SIG-M5 (cell line): ENCODE data around the gene CD164L2.

Experiments
- DNase-seq: peaks from one replicate; lab custom pipeline; 2025; lab: John Stamatoyannopoulos, UW

Gene CD164L2

DNA sequence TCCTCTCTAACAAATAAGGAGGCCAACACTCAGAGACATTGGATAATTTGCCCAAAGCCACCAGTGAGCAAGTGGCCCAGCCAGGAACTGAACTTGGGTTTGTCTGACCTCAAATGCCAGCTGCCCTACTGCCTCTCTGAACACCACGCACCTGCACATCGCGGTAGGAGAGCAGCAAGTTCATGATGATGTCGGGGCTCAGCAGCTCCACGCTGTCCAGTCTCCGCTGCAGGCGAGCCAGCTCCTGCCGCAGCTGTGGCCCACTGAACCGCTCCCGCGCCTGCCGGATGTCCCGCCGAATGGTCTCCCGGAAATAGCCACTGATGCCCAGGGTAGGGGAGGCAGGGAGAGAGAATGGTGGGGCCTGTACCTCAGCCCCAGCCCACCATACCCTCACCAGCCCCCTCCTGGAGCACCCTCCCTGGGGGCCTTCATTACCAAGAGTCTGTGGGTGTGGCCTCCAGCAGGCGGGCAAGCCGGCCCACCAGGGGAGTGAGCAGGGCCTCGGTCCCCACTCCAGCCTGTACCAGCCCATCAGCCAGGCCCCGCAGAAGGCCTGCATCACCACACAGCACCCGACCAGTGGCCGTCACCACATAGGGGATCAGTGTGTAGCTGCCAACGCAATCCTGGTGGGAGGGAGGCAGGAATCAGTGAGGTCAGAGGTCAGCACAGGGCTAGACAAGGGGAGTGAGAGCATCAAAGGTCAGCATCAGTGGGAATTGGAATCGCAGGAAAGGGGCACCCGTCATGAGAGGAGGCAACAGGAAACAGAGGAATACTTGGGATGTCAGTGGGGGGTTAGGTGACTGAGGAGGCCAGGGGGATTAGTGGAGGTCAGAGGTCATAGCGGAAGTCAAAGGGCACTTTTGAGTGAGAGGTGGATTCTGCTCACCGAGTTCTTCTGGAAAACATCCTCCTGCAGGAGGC lies 19.1 kb downstream of the CD164L2 start:
- DNase-seq: no peak

DNA sequence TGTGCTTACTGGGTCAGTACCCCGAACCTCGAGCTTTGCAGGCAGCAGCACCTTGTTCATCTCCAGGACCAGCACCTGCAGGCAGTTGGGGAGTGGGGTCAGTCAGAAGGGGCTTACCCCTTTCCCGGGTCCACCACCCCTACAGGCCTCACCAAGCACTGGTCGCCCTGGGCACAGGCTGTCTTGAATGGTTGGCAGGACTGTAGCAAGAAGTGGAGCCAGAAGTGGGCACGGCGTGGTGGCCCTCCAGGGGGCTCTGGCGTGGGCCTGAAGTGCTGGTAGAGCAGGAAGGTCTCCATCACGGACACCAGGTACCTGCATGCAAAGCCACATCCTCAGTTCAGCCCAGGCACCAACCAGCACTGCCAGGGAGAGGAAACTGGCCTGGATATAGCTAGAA lies 21.6 kb downstream of the CD164L2 start:
- no peak for DNase-seq

DNA sequence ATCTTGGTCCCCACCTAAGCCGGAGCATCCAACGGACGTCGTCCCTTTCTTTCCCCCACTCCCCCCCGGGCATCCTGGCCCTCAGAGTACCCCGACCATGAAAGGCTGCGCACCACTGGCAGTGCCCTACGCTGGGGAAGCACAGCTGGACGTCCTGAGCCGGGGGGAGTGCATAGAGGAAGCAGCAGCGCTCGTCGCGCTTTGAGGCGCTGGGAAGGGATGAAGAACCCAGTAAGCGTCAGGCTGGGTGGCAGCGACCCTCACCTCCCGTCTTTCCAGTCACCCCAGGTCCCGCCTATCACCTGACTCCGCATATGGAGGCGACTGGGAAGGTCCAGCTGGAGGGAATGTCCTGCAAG lies 22.1 kb downstream of the CD164L2 start:
- DNase-seq: no peak

DNA sequence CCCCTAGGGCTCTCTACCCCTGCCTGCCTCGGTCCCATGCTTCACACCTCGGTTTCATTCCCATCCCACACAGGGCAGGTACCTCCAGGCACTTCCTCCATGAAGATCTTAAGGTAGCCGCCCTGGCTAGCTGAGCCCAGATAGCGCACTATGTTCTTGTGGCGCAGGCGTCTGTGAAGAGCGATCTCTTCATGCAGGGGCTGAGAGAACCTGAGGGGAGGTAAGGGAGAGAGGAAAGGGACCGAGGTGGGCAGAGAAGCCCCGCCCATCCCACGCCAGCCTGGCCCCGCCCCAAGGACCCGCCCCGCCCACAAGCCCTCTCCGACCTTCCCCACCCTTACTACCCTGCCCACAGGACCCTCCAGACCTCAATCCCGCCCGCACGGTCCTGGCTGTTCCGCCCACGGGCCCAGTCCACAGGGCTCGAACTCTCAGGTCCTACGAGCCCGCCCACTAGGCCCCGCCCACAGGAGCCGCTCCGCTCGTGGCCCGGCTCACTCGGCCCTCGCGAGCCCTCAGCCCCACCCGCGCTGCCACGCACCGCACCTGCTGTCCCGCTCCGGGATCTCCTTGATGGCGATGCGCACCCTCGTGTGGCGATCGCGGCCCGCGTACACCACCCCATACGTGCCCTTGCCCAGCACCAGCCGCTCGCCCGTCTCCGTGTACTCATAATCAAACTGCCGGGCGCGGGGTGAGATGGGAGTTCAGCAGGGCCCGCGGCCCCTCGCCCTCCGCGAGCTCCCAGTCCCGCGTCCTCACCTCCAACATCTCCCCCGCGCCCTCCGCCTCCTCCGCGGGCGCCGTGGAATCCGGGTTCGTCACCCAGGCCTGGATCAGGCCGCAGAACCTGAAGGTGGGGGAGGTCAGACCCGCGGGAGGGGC lies 22.7 kb downstream of the CD164L2 start:
- no peak for DNase-seq

DNA sequence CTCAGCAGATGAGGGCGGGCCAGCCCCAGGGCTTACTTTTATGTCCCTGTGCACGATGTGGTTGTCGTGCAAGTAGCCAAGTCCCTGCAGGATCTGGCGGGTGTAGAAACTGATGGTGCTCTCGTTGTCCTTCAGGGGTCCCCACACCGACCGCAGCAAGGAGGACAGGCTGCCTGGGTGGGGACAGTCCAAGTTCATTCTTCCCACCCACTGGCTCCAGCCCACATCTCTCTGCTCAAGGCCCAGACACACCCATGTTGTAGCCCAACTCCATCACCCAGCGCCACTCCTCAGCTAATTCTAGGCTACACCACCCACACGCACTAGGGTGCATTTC lies 23.3 kb downstream of the CD164L2 start:
- no peak for DNase-seq

DNA sequence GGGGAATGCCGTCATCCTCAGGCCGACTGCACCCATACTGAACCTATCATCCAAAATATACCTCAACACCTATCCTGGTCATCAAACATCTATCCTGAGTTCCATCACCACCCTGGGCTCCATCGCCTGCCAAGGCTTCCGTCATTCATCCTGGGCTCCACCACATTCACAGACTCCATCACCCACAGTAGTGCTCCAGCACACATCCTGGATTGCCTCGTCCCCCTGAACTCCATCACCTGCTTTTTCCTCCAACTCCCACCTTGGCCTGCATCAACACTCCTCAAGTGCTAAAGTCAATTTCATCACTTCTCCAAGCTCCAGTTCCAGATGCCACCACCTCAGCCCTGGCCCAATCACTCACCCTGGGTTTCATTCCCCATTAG lies 24.2 kb downstream of the CD164L2 start:
- no peak for DNase-seq

DNA sequence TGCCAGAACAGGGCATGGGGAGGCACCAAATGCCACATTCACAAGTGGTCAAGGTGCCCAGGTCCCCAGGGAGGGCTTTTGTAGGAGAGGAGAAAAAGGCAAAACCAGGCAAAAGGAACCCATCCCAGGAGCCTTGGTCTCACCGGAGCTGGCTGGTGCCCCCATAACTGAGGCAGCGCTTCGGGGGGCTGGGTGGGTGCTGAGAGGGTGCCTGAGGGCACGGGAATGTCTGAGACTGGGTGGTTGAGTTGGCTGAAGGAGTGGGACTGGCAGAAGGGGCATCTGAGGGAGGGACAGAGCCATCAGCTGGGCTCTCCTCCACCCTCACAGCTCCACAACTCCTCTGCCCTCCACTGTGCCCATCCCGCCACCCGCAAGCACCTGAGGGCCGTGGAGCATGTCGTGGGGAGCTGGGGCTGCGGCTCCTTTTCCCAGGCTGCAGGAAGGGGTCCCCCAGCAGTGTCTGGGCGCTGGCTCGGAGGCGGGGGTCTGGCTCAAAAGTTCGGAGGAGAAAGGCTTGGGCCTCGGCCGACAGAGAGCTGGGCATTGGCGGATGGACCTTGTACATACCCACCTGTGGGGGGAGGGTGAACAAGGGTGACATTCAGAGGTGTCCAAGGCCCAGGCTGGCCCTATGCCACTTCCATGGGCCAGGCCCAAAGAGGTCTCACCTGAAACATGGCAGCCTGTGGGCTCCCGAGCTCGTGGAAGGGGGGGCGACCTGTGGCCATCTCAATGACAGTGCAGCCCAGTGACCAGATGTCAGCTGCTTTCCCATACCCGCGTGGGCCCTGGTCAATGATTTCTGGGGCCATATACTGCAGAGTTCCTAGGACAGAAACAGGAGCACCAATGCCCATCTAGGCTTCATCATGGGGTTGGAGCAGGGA lies 24.9 kb downstream of the CD164L2 start:
- DNase-seq: no peak

DNA sequence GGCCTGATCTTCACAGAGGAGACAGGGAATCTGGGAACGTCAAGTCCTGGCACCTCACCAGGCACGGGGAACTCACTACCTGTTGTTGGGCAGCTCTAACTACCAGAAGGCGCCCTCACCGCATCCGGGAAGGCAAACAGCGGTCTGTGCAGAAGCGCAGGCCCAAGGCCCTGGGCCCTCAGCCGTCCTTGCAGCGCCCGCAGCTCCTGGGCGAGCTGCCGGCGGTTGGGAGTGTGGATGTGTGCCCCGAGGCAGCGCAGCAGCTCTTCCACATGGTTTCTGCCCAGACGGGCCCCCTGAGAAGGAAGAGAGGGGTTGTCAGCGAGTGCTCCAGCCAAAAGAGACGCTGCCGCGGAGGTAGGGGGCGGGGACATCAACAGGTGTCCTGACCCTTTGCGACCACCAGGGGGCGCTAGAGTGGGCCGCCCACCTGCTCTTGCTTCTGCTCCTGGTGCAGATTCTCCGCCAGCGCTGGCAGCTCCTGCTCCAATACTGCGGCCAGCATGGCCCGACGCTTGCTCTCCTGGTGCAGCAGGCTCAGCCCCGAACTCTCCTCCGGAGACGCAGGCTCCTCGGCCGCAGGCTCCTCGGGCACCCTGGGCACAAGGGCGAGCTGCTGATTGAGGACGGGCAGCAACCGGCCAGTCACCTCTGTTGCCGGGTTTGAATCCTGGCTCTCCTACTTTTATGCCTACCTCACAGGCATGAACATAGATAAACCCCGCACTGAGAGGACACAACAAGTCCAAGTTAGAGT lies 25.7 kb downstream of the CD164L2 start:
- DNase-seq: no peak

DNA sequence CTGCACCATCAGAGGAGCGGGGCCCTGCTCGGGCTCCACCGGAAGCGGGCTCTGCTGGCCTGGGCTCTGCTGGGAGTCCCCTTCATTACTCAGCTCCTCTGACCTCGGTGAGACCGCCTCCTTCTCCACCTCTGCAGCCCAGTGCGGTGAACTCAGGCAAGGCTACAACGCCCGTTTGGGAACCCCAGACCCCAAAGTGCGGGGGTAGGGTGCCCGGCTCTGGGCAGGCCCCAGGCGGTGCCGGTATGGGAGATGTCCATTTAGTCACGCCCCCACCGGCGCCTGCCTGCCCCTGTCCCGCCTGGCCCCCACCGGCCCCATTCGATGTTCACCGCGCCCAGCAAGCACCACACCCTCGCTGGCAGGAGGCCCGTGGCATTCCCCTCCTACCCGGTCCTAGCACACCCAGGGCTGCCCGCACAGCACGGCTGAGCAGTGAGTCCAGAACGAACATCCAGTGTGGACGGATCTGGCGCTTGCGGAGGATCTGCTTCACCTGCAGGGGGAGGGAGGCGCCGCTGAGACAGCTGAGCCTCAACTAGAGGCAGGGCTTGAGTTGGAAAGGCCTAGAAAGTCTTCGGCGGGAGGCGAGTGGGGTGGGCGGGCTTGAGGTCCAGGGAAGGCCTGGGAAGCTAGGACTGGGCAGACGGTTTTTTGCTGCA lies 26.4 kb downstream of the CD164L2 start:
- no peak for DNase-seq

DNA sequence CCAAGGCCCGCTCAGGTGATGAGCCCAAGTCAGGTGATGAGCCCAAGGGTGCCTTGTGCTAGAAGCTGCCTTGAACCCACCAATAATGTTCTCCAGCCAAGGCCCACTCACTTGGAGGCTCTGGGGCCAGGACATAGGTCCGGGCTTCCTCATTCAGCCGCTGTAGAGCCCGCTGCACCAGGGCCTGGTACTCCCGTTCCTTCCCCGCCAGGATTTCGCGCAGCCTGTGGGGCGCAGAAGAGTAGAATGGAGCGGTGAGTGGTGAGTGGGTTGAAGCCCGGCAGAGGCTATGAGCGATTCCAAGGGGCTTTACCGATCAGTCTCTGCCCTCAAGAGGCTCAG lies 26.9 kb downstream of the CD164L2 start:
- no peak for DNase-seq

DNA sequence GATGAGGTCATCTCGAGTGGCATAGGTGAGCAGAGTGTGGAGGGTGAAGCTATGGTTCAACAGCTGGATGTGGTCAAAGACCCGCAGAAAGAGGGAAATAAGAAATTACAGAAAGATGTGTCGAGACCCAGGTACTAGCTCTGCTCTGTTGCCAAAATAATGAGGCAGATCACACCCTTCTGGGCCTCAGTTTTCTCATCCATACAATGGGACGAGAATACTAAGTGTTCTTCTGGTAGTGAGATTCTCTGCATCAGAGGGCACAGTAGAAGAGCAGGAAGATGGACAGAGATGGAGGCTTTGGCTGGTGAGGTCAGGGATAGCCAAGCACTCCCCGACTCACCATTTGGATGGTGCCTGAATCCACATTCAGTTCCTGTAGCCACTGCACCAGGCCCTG lies 27.4 kb downstream of the CD164L2 start:
- no peak for DNase-seq

DNA sequence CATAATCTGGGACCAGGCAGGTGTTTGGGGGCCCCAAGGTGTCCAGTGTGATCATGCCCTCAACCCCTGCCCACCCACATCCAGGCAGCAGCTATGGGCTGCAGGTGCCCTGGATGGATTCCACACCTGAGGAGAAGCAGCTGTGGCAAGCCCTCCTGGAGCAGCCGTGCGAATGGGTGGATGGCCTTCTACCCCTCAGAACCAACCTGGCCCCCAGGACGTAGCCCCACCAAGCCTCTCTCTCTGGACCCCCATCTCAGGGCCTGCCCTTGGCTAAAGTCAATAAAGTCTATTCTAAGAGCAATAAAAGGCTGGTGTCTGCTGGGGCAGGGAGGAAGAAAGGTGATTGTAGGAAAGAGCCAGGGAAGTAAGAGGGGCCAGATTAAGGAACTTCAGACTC lies 29.5 kb downstream of the CD164L2 start:
- no peak for DNase-seq

DNA sequence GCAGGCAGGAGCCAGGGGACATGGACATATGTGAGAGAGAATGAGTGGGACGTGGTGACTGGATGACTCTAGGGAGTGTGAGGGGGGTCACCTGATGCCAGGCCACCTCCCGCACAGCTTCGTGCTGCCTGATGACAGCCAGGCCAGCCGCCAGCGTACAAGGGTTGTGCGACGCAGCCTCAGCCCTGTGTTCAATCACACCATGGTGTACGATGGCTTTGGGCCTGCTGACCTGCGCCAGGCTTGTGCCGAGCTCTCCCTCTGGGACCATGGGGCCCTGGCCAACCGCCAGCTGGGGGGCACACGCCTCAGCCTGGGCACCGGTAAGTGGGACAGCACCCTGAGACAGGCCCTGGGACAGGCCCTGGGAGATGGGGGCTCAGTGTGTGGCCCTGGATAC lies 30.0 kb downstream of the CD164L2 start:
- DNase-seq: no peak

DNA sequence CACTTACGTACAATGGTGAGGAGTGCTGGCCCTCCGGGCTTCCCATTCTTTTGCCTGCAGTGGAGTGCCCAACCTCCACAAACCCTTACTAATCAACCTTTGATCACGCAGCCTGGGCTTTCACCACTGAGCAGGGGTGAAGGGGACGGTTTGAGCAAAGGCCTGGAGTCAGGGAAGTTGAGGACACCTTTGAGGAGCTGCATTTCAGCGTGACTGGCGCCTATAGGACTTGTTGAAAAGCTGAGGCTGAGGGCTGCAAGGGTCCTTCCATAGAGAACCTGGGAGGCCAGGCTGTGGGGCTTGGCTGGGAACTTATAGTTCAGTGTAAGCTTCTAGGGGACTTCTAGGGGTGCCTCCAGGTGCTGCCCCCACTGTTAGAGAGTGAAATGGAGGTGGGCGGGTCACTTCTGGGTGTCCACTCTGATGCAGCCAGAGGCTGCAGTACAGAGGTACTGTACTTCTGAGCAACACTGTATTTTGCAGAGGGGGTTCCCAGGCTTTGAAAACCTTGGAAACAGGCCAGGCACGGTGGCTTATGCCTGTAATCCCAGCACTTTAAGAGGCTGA lies 31.5 kb downstream of the CD164L2 start:
- no peak for DNase-seq

DNA sequence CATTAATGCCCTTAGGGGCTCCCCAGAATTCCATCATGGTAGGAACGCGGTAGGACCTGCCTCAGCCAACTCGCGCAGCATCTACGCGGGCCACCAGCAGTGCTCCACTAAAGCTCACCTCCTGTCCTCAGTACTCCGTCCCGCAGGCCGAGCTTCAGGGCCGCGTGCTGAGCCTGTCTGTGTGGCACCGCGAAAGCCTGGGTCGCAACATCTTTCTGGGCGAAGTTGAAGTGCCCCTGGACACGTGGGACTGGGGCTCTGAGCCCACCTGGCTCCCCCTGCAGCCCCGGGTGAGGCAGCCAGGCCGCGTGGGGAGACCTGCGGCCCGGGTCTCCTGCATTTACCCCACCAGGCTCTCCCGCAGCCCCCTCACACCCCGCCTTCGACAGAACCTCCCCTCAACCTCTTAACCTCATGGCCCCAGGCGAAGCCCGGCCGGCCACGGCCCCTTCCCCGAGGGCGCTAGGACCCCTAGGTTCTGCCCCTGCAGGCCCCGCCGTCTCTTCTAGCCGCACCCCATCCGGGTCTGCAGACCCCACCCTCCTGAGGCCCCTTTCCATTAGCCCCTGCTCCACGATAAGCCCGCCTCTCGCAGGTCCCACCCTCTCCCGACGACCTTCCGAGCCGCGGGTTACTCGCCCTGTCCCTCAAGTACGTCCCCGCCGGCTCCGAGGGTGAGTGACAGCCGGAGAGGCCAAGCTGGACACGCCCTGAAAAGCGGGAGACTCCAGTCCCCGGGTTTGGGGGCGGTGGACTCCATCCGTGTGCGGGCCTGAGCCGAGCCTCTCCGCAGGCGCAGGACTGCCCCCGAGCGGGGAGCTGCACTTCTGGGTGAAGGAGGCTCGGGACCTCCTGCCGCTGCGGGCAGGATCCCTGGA lies 32.2 kb downstream of the CD164L2 start:
- DNase-seq: no peak

DNA sequence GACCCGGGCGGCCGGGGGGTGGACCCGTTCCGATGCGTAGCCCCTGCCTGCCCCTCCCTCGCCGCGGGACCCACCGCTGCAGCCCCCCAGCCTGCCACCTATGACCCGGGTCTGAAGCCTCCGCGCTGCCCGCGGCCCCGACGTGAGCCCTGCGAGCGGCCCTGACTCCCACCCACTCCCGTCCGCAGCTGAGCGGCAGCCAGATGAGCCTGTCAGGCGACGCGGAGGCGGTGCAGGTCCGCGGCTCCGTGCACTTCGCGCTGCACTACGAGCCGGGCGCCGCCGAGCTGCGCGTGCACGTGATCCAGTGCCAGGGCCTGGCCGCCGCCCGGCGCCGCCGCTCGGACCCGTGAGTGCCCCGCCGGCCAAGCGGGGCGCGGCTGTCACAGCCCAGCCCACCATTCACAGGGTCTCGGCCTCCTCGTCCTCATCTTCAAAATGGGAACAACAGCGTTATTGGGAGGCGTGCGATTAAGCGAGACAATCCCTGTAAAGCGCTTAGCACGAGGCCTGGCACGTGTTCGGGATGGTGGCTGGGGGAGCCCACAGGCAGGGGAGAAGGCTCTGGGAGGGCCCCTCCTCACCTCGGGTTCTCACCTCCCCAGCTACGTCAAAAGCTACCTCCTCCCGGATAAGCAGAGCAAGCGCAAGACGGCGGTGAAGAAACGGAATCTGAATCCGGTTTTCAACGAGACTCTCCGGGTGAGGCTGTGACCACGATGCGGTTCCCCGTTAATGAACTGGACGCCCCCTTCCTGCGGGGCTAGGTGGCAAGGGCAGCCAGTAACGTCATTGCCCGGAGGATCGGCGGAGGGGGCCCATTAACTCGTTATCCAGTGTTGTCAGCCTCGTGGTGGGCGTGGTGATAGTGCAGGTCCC lies 33.1 kb downstream of the CD164L2 start:
- DNase-seq: no peak

DNA sequence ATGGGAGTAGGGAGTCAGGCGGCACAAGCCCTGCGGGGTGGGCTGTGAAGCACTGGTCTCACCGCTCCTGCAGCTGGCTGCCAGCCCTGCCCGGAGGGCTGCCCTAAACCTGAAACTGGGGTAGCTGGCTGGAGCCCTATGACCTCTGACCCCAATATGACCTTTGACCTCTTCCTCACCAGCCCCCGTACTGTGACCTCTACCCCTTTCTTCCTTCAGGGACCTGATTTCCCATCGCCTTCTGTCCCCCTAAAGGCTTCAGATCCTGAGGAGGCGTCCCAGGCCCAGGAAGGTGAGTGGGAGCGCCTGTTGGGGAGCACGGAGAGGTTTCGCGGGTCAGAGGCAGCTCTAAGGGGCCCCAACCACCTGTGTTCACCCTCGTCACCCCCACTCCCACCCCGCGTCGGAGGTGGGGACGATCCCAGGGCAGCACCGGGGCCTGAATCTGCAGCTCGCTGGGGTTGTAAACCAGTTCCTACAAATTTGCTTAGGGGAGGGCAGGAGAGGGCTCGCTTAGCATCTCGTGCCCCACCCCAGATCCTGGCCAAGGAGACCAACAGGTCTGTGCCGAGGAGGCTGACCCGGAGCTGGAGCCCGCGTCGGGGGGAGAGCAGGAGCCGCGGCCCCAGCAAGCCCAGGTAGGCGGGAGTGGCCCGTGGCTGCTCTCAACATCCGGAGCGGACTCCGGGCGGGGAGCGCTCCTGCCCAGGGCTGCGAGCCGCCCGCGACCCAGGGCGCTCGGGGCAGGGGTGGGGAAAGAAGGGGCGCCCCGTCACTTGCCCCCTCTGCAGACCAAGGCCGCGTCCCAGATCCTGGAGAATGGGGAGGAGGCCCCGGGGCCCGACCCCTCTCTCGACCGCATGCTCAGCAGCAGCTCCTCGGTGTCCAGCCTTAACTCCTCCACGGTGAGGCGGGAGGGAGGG lies 34.0 kb downstream of the CD164L2 start:
- no peak for DNase-seq
